GM21737 (cell line): Measurements from ENCODE around the gene ZNF503.

ENCODE experiments used
- ATAC-seq: cut with Tn5 transposase; IDR thresholded peaks from one replicate; pipeline ENCODE4 v1.9.1; 2021; ENCODE audit warnings: mild to moderate bottlenecking, moderate library complexity; ENCODE audit not compliant: unreplicated experiment

The ZNF503 gene, protein sequence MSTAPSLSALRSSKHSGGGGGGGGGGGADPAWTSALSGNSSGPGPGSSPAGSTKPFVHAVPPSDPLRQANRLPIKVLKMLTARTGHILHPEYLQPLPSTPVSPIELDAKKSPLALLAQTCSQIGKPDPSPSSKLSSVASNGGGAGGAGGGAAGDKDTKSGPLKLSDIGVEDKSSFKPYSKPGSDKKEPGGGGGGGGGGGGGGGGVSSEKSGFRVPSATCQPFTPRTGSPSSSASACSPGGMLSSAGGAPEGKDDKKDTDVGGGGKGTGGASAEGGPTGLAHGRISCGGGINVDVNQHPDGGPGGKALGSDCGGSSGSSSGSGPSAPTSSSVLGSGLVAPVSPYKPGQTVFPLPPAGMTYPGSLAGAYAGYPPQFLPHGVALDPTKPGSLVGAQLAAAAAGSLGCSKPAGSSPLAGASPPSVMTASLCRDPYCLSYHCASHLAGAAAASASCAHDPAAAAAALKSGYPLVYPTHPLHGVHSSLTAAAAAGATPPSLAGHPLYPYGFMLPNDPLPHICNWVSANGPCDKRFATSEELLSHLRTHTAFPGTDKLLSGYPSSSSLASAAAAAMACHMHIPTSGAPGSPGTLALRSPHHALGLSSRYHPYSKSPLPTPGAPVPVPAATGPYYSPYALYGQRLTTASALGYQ

DNA sequence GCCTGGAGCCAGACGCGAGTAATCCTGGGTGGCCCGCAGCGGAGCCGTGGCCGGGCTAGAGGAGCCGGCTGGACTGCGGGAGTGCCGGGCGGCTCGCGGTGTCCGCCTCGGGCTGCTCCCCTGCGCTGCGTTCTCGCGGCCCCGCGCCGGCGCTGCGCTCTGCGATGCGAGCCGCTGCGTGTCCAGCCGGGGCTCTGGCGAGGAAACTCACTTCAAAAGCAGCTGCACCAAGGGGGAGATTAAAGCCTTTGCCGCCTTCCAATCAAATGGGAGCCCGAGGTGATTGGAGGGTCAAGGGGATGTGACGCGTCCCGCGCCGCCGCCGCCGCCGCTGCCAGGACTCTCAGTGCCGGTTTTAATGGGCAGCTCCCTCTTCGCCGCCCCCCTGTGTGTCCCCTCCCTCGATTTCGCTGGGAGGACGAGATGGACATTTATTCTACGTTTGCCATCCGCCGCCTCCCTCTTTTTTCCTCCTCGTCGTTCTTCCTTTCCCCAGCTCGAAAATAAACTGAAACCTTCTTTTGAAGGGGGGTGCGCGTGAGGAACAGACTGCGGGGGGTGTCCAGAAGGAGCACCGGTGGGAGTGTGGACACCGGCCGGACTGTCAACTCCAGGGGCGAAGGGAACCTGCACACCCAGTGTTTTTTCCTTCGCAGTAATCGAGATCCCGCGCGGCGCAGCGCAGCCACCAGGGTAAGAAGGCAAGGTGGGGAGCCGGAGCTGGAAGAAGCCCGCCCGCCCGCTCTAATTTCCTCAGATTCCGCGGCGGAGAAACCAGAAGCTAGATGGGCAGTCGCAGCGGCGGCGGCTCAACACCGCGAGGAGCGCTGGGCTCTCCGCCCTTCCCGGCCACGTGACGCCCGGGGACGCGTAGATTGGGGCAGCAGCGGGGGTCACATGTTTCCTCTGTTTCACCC is at the start of gene ZNF503:
ZNF503 (minus strand) TSS at position 196 of the 917 bp plus-strand sequence. CDS start 345 bp downstream, outside the sequence.
- peak; percentile 55 for ATAC-seq

DNA sequence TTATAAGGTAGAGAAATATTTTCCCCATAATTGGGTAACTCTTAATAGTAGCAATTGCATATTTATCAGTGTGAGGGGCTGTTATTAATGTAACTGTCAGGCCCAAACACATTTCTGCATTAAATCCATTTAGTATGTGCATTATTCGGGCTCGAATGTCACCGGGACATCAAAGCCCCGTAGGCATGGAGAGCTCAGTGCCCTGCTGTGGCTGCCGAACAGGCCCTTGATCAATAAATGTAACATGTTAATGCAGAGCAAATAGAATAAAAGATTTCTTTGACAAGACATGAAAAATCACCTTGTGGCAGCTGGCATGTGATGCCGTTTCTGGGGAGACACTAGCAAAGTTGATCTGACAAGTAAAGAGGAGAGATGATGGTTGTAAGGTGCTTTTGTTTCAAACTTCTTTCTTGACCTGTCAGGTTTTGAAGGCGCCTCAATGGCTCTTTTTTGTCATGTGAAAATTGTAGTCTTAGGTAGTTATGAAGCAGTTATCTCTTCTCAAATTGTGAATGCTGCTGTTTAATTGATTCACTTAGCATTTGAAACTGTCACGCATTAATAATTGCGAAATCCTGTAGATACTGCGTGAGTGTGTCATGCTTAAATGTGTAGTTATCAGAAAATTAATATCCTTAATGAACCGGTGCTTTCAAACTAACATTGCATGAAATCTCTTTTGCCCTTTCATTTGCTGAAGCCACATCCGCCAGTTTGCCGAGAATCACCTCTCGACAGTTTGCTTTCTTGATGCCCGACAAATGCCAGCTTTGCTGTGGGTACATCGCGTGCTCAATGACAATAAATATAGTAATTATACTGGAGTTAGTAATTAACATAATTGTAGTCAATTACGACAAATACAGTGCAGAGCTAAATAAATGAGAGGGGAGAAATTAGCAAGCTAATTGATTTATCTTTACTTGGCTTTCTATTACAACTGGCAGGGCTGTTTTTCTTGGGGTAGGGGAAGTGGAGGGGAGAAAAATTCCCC is 49.4 kb upstream of the ZNF503 start:
- ATAC-seq: no peak

DNA sequence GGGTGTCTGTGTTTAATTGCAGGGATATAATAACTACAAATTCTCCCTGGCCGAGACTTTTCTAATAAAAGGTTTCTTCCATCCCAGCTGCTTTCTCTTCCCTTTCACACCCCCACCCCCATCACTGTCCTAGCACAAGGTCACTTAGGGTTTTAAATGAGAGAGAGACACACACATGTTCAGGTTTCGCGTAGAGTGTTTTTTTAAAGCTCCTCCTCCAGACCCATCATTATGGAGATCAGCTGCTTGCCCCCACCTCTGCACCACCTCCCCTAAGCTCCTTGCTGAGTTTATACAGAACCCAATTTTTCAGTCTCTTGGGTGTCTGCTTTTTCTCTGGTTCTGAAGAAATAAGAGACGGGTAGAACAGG is 48.5 kb upstream of the ZNF503 start:
- no peak for ATAC-seq

DNA sequence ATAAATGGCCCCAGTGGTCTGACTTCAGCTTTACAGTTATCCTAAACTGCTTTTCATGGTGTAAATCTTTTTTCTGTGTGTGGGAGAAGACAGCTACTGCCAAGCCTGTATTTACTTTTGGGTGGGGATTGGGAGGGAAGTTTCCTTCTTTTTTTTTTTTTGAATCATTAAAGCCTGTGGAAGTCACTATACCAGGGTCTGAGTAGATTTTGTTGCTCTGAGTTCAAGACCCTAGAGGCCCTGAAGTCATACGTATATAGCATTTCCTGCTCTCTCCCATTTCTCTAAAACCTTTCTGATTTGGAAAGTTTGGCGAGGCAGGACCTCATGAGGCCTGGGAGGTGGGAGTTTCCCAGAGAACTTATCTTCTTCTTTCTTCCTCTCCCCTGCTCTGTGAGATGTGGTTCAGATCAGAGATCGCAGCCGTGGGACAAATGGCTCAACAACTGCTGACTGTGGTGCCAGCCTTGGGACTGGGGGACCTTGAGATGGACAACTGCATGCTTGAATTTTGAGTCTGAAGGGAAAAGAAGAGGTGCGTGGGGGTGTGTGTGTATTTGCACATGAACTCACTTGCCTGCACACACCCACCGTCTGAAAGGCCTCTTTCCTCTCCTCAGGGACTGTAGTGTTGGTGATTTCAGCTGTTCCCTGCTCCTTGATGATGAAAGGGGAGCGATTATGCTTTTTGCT is 48.0 kb upstream of the ZNF503 start:
- no peak for ATAC-seq

DNA sequence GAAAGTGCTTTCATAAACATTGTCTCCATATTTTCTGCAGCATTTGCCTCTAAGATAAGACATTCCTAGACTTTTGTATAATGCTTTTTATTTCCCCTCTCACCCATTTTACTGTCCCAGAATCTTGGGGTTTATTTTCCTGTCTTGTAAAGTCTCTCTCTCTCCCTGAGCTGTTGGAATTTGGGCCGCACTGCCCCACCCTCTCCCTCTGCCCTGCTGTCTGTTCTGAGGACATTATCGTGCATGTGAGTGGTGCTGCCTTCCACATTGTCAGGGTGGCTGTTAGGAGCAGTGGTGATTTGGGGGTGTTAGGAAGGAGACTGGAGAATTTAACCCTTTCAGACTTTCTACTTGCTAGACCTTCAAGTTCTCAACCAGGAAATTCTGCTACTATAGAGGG is 46.6 kb upstream of the ZNF503 start:
- ATAC-seq: no peak

DNA sequence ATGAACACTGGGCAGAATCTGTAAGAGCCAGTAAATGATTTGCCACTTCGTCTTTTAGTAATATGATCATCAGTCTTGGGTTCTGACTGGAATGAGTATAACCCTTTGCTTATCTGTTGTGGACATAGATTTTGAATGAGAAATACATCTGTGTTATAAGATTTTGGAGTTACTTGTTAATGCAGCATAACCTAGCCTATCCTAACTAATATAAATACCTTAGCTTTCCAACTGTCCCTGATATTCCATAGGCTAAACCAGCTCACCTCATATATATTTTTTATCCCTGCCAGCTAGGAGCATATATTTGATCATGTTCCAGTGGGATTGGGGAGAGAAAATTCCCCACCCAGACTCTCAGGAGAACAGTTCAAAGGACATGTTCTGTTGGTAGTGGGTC is 44.9 kb upstream of the ZNF503 start:
- ATAC-seq: no peak

DNA sequence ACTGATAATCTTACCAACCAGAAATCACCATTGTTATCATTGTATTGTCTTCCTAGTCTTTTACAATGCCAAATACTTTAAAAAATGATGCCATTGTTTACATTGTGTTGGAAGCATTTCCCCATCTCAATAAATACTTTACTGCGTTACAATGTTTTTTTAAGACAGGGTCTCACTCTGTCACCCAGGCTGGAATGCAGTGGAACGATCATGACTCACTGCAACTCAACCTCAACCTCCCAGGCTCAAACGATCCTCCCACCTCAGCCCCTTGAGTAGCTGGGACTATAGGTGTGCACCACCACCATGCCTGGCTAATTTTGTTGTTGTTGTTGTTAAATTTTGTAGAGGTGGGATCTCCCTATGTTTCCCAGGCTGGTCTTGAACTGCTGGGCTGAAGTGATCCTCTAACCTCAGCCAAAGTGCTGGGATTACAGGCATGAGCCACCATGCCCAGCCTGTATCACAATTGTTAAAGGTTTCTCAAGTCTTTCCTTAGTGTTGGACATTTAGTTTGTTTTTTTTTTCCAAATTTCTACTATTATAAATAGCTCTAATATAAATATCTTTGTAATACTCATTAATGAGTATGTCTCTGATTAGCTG is 43.3 kb upstream of the ZNF503 start:
- no peak for ATAC-seq

DNA sequence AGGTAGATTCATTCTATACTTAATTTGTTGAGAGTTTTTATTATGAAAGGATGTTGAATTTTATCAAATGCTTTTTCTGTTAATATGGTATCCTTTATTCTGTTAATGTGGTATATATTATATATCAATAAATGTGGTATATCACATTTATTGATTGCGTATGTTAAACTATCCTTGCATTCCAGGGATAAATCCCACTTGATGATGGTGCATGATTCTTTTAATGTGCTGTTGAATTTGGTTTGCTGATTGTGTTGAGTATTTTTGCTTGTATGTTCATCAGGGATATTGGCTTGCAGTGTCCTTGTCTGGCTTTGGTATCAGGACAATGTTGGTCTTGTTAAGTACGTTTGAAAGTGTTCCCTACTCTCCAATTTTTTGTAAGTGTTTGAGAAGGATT is 41.8 kb upstream of the ZNF503 start:
- no peak for ATAC-seq

DNA sequence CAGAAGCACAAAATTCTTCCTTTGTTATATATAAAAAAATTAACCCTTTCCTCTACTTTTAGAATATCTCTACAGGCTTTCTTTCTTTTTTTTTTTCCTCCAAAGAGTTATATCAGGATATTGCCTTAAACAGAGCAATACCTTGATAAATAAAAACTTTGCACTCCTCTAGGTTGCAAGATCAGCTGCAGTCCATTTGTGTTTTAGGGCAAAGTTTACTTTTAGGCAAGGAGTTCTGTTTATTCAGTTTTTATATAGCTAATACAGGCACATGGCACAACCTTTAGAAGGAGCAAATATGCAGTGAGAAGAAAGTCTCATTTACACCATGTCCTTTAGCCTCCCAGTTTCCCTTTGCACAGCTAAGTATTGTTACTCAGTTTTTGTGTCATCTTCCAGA is 40.1 kb upstream of the ZNF503 start:
- no peak for ATAC-seq

DNA sequence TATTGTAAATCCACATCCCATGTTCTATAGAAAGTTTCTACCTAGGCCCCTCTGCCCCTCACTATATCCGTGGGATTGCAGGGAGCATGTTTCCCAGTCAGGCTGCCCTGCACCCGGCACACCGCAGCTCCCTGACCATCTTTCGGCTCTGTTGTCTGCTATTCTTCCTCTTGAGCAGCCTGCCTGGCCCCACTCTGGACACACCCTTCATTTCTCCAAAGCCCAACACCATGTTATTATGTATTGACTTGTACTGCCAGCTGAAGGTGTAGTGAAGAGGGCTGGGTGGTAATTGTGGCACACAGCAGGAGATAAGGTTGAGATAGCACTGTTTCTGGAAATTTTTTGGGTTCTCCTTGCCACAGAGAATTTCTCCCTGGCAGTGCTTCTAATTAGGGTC is 39.6 kb upstream of the ZNF503 start:
- ATAC-seq: no peak

DNA sequence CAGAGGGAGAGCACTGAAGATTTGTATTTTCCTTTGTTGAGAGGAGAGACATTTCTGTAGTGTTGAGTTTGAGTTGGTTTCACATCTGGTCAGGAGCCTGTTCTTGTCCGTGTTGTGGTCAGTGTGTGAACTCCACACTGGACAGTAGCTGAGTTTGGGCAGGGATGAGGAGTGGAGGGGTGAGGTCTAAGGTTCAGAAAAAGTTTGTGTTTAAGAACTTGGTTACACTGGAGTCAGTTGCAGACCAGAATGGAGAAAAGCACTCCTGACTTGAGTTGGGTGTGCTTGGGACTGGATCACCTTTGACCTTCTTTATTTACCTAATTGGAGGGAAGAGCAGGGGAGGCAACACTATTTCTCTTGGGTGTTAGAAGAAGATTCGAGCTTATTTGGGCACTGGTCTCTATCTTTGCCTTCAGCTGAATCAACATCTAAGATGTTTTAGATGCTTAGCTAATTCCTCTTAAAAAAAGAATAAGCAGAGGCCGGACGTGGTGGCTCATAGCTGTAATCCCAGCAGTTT is 38.8 kb upstream of the ZNF503 start:
- ATAC-seq: no peak

DNA sequence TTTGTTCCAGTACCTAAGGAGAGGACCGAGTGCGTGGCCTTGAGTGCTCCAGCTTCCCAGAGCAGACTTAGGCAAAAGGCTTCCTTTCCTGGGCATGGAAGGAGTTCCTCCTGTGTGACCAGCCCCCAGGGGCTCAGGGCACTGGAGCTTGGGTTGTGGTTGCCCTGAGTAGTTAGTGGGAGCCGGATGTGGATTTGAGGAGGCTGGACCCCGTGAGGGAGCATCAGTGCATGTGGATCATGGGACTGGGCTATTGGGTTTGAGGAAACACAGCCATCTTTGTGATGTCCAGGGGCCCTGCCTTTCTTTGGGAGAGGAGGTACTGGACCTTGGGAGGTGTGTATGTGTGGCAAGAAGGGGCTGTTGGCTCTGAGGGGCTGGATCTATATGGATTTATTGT is 38.2 kb upstream of the ZNF503 start:
- ATAC-seq: no peak

DNA sequence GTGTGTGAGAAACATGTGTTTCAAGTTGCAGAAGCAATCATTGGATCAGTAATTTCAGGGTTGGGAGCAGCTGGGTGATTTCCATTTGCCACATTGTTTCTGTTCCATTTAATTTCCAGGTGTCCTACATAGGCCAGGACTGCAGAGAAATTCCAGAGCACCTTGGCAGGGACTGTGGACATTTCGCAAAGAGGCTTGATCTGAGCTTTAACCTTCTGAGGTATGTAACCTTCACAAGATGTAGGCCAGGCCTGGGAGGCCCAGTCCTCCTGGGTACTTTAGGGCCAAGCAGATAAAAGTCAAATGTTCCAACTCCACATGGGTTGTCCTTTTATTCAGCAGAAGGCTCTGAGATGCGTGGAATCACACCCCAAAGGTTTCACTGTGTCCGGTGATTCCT is 36.7 kb upstream of the ZNF503 start:
- ATAC-seq: no peak

DNA sequence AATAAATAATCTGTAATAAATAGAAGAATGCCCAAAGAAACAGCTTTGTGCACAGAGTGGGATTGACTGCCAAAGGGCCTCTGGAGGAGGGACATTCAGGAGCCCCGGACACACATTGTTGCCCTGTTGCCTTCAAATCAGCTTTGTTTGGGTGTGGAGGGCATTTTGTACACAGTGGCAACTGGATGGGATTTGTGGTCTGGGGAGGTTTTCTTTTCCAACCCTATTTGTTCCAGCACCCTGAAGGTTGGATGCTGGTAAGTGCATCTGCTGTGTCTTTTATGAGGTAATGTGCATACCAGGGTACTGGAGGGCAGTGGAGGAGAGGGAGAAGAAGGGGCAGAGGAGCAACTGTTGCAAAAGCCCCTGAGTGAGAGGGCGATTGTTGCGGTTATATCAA is 36.1 kb upstream of the ZNF503 start:
- ATAC-seq: no peak

DNA sequence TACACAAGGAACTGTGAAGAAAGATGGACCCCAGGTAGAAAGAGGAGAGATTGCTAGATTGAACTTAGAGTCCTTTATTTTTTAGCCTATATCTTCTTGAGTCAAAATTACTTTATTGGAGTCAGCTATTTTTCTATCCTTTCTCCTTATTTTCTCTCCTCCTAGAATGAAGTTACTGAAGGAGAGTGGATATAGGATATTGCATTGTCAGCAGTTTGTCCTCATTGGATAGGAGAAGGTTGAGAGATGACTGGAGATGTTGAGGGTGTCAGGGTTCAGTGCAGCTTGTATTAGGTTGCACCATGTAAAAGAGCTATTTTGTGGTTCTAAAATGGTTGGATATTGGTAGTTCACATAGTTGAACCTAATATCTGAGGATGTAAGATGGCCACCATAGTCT is 35.3 kb upstream of the ZNF503 start:
- no peak for ATAC-seq

DNA sequence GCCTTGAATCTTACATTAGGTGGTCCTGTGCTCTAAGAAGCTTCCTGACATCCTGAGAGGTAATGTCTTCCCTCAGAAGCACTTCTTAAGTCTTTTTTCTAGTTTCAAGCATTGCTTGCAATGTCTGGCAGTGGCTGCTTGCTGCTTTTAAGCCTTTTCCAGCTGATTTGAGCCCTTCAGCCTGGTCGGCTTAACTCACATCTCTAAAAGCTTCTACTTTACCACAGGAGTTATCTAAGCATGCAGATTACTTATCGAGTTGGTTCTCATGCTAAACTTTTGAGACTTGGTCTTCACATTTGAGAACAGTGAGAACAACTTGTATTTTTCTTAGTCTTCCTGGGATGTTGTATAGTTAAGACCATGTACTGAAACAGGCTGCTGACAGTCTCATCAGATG is 33.7 kb upstream of the ZNF503 start:
- ATAC-seq: no peak

DNA sequence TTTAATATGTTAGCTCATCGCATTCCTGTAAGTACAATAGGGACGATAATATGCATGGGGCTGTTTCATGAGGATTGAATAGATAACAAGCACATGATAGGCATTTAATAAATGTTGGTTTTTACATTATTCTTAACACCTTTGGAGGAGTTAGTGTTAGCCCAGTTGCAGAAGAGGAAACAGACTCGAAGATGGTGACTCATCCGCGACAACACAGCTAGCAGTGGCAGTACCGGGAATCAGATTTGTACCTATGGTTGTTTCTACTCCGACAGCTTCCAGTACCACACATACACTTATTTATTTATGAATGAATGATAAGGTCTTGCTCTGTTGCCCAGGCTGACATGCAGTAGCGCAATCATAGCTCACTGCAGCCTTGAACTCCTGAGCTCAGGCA is 32.7 kb upstream of the ZNF503 start:
- no peak for ATAC-seq

DNA sequence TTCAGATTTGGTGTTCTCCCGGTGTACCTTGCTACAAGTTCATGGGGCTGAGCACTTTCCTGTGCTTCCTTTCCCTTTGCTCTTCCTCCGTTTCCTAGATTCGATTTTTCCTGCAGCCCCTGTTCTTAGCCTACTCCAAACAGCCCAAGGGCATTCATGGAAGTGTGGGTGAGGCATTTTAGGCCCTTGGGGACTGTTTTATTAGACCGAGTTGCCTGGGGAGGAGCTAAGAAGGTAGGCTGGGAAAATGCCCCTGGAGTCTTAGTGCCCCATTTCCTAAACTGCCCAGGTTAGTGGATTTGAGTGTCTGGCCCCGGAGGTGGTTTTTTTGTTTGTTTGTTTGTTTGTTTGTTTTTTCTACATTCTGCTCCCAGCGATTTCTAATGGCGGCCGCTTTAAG is 31.7 kb upstream of the ZNF503 start:
- no peak for ATAC-seq

DNA sequence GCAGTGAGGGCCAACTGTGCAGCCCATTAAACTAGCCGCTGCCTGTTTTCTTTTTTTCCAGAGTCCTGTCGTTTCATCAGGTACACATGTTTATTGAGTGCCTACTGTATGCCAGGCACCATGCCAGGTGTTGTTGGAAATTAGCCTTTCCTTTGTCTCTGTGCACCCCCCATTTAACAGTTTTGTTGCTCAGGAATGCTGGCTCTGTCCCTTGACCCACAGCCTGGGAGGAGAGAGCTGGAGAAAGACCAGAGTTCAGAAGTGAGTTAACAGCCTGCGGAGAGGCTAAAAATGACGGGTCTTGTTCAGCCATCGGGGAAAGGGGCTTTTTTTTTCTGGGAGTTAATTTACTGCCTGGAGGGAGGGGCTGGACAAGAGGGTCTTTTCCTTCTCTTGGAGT is 31.2 kb upstream of the ZNF503 start:
- ATAC-seq: no peak
